MCF 10A (cell line): ENCODE measurements around the gene NCAM1. TPM values are rescaled to one million over a fixed set of nuclear protein-coding genes. Genes with fewer than 3 reads are reported as not detected.

ENCODE experiments used
- BruUV-seq: library from RNA; stranded (reverse); fragments of 400-500 nt; replicated peaks from 2 replicates; lab custom pipeline; 2021; lab: Mats Ljungman, UMichigan
- CTCF ChIA-PET: fragments of 300-600 bp; sonication (Branson Sonifier 250); formaldehyde crosslinking; extraction: SDS; loops from one replicate; lab custom pipeline; 2021; ENCODE audit warnings: antibody characterized with exemption, inconsistent platforms; lab: Yijun Ruan, JAX
- POLR2A ChIA-PET: fragments of 300-600, 350-650 bp; sonication (Branson Sonifier 250); formaldehyde crosslinking; extraction: SDS; loops from one replicate; lab custom pipeline; 2020; ENCODE audit warnings: antibody characterized with exemption, inconsistent platforms; lab: Yijun Ruan, JAX
- DNase-seq: peaks from one replicate; pipeline ENCODE4 v3.0.0-alpha.2; 2018; ENCODE audit not compliant: unreplicated experiment
- H3K27ac Mint-ChIP-seq: one replicate; pipeline ENCODE4 v1.8.0; 2022; ENCODE audit warnings: mild to moderate bottlenecking, low read depth, mixed read lengths; ENCODE audit not compliant: unreplicated experiment
- H3K27me3 Mint-ChIP-seq: one replicate; pipeline ENCODE4 v1.8.0; 2022; ENCODE audit warnings: mixed read lengths; ENCODE audit not compliant: insufficient read depth, unreplicated experiment
- H3K36me3 Mint-ChIP-seq: one replicate; pipeline ENCODE4 v1.8.0; 2022; ENCODE audit warnings: mild to moderate bottlenecking, moderate library complexity, mixed read lengths; ENCODE audit not compliant: insufficient read depth, unreplicated experiment
- H3K4me1 Mint-ChIP-seq: one replicate; pipeline ENCODE4 v1.8.0; 2022; ENCODE audit warnings: mixed read lengths; ENCODE audit not compliant: insufficient read depth, unreplicated experiment
- H3K4me3 Mint-ChIP-seq: one replicate; pipeline ENCODE4 v1.8.0; 2022; ENCODE audit warnings: mild to moderate bottlenecking, moderate library complexity, mixed read lengths; ENCODE audit not compliant: unreplicated experiment
- H3K9me3 Mint-ChIP-seq: one replicate; pipeline ENCODE4 v1.8.0; 2022; ENCODE audit warnings: mixed read lengths; ENCODE audit not compliant: unreplicated experiment
- intact Hi-C: fragments of 100-400 bp; cut with micrococcal nuclease; formaldehyde crosslinking; loops from 2 replicates; pipeline ENCODE4 v1.14.1; 2022
- total RNA-seq: library from RNA; stranded (reverse); gene quantifications from 2 replicates; pipeline ENCODE4 v1.2.3, GENCODE V29; 2022
- TF ChIP-seq, protein P1 (sequence below): fragments of 200-600 bp; IDR thresholded peaks from one replicate; pipeline ENCODE4 v1.8.0; 2022; ENCODE audit warnings: antibody characterized with exemption, mild to moderate bottlenecking; ENCODE audit not compliant: unreplicated experiment

Gene NCAM1
- total RNA-seq, 1 experiment from 2014 or later: 0.19 TPM

DNA sequence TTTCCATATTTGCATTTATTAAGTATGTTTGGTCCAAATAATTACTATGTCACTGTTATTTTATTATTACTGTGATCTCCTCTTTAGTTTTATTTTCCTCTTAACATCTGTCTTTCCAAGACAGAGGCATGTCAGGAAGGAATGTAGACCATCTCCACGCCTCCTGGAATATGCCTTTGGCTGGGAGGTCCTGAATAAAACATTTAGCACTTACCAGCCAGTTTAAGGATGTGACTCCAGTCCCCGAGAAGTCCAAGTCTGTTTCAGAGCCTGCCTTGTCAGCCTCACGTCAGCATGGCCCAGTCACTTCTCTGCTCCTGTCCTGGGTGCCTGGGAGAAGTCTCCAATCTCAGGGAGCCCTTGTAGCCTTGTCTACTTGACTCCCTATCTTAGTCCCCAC lies 74.5 kb downstream of the NCAM1 start:
- BruUV-seq: no TSS peak
- TF ChIP-seq, protein P1, sequence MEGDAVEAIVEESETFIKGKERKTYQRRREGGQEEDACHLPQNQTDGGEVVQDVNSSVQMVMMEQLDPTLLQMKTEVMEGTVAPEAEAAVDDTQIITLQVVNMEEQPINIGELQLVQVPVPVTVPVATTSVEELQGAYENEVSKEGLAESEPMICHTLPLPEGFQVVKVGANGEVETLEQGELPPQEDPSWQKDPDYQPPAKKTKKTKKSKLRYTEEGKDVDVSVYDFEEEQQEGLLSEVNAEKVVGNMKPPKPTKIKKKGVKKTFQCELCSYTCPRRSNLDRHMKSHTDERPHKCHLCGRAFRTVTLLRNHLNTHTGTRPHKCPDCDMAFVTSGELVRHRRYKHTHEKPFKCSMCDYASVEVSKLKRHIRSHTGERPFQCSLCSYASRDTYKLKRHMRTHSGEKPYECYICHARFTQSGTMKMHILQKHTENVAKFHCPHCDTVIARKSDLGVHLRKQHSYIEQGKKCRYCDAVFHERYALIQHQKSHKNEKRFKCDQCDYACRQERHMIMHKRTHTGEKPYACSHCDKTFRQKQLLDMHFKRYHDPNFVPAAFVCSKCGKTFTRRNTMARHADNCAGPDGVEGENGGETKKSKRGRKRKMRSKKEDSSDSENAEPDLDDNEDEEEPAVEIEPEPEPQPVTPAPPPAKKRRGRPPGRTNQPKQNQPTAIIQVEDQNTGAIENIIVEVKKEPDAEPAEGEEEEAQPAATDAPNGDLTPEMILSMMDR: no peak
- Mint-ChIP-seq H3K27me3 (no peaks in the 10 kb centered on the region), H3K36me3 (no peaks in the 10 kb centered on the region), H3K9me3 (no peaks in the 10 kb centered on the region), H3K27ac (no peak overlapping the region), H3K4me3 (no peak overlapping the region), H3K4me1 (no peaks in the 10 kb centered on the region)
- ChIA-PET CTCF (interaction anchor here (0.7 kb wide), 1 partner anchor 599 kb away, joined by 4 read pairs; no protein-coding TSS in a partner anchor), POLR2A (interaction anchor here (2.6 kb wide), 1 partner anchor 13 kb away, joined by 8 read pairs; no protein-coding TSS in a partner anchor)
- intact Hi-C loops: no loop called here
- DNase-seq: no peak

DNA sequence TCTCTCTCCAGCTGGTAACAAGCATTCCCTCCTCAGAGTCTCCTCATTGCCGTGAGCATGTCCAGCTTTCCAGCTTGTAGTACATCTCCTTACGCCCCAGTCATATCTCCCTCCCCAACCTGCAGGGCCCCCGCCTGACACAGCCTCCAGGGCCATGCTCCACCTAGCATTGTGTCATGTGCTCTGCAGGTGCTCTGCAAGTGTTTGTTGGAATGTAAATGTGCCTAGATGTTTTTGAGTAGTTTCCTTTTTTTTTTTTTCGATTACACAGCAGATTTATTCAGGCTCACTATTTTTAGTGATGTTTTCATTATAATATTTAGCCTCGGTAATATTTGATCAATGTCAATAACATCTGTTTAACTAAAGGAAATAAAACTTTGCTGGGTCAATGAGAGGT lies 82.5 kb downstream of the NCAM1 start:
- no TSS peak for BruUV-seq
- ChIA-PET CTCF (no interaction called here), POLR2A (no interaction called here)
- Mint-ChIP-seq H3K27ac (no peak overlapping the region), H3K4me1 (peaks cover 2% of the 10 kb centered on the region), H3K36me3 (no peaks in the 10 kb centered on the region), H3K4me3 (no peak overlapping the region), H3K27me3 (peaks cover 18% of the 10 kb centered on the region), H3K9me3 (peaks cover 7% of the 10 kb centered on the region)
- TF ChIP-seq, protein P1: no peak
- intact Hi-C loops: no loop called here
- DNase-seq: no peak

DNA sequence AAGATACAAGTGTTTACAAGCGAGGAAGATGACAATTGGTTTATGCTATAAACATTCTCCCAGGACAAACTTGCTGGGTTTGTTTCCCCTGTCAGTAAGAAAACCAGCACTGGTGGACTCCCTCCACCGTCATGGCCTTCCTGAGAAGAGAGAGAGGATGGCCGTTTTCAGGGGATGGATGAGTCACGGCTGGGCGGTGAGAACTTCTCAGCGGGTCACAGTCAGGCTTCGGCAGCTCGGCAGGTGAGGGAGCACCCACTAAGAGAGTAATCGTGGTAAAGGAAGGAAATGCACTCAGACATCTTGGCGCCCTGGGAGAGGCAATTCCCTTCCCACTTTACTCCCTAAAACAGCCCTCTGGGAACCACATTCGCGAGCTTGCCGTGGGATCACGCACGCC lies 83.9 kb downstream of the NCAM1 start:
- no TSS peak for BruUV-seq
- peak; percentile 49 for DNase-seq
- TF ChIP-seq, protein P1: no peak
- intact Hi-C loops: no loop called here
- Mint-ChIP-seq H3K9me3 (peaks cover 7% of the 10 kb centered on the region), H3K27me3 (peaks cover 18% of the 10 kb centered on the region), H3K4me3 (no peak overlapping the region), H3K36me3 (no peaks in the 10 kb centered on the region), H3K4me1 (peaks cover 11% of the 10 kb centered on the region), H3K27ac (no peak overlapping the region)
- ChIA-PET CTCF (interaction anchor here (0.8 kb wide), 1 partner anchor 18 kb away, joined by 3 read pairs; no protein-coding TSS in a partner anchor), POLR2A (no interaction called here)

DNA sequence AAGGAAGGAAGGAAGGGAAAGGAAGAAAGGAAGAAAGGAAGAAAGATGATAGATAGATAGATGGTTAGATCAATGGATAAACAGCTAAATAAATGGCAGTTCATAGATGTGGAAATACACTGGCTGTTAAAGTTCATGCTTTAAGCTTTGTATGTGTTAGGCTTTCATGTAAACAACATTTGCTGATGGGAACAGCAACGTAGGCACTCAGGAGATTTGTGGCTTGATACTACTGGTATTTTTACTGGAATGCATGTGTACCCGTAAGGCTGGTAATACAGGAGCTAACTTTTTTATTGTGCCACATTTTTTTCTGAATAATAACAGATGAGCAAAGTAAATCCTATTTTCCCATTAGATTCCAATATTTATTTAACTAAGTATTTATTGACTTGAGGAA lies 85.6 kb downstream of the NCAM1 start:
- Mint-ChIP-seq H3K27me3 (peaks cover 12% of the 10 kb centered on the region), H3K4me1 (peaks cover 11% of the 10 kb centered on the region), H3K4me3 (no peak overlapping the region), H3K36me3 (no peaks in the 10 kb centered on the region), H3K27ac (no peak overlapping the region), H3K9me3 (peaks cover 7% of the 10 kb centered on the region)
- BruUV-seq: no TSS peak
- TF ChIP-seq, protein P1: no peak
- POLR2A ChIA-PET: no interaction called here
- intact Hi-C loops: no loop called here
- CTCF ChIA-PET: interaction anchor here (0.8 kb wide), 1 partner anchor 88 kb away, joined by 3 read pairs; no protein-coding TSS in a partner anchor
- no peak for DNase-seq
